Tibial nerve (tissue), 4 donors: ENCODE measurements around the gene DEPDC1B. TPM values are rescaled to one million over a fixed set of nuclear protein-coding genes. Genes with fewer than 3 reads are reported as not detected.

ENCODE experiments used
- DNase-seq, 2 donors: peaks; one replicate each; pipeline ENCODE4 v3.0.0-alpha.2; 2019; ENCODE audit warnings: low spot score in 2 of 2
- H3K27ac ChIP-seq, 4 donors: fragments of 200-600 bp; sonication (generic) in 3 of 4; one replicate each; pipeline ENCODE4 v1.5.1; 2017 to 2019; ENCODE audit warnings: mild to moderate bottlenecking in 1 of 4
- H3K27me3 ChIP-seq, 2 donors: fragments of 200-600 bp; sonication (generic) in 1 of 2; one replicate each; pipeline versions ENCODE4 v1.5.1 to v1.6.0; 2017 to 2019
- H3K36me3 ChIP-seq, 3 donors: fragments of 200-600 bp; sonication (generic); one replicate each; pipeline ENCODE4 v1.5.1; 2018 to 2019
- H3K4me1 ChIP-seq, 4 donors: fragments of 200-600 bp; sonication (generic) in 3 of 4; one replicate each; pipeline ENCODE4 v1.5.1; 2017 to 2019
- H3K4me3 ChIP-seq, 4 donors: fragments of 200-600 bp; sonication (generic) in 3 of 4; one replicate each; pipeline ENCODE4 v1.5.1; 2017 to 2019; ENCODE audit warnings: mild to moderate bottlenecking in 1 of 4, moderate library complexity in 1 of 4
- H3K9me3 ChIP-seq, 4 donors: fragments of 200-600 bp; sonication (generic) in 3 of 4; one replicate each; pipeline ENCODE4 v1.5.1; 2017 to 2019
- CTCF ChIP-seq, 5 experiments: fragments of 200-600 bp in 3 of 5; fragments of 450-650 bp in 2 of 5; sonication (generic) in 3 of 5; IDR thresholded peaks; one replicate each; pipeline ENCODE4 v1.5.1; 2016 to 2019; ENCODE audit warnings: antibody characterized with exemption in 5 of 5, mild to moderate bottlenecking in 3 of 5, moderate library complexity in 2 of 5
- EP300 ChIP-seq, 2 donors: sonication (generic); formaldehyde crosslinking; IDR thresholded peaks; one replicate each; pipeline ENCODE4 v1.6.1; 2017; ENCODE audit warnings: antibody characterized with exemption in 2 of 2, mild to moderate bottlenecking in 1 of 2
- POLR2A ChIP-seq, 2 donors: fragments of 450-650 bp; IDR thresholded peaks; one replicate each; pipeline ENCODE4 v1.6.1; 2017; ENCODE audit warnings: antibody characterized with exemption in 2 of 2, mild to moderate bottlenecking in 2 of 2, moderate library complexity in 2 of 2
- WGBS, 2 donors: methylation state at CpG; one replicate each; pipeline ENCODE4 v1.1.5; 2018; 5-methylcytosine and 5-hydroxymethylcytosine counted together
- total RNA-seq, 4 donors: library from RNA; depleted of rRNA; stranded (reverse); fragments of >200 nt; gene quantifications; one replicate each; pipeline ENCODE4 v1.1.0, GENCODE V29; 2016

DEPDC1B gene
- total RNA-seq, 4 donors from 2014 or later: 2.2 to 5.7 (median 4.4) TPM

GRCh38 chr5:60613826-60614225, 86.1 kb downstream of the DEPDC1B start:
- DNase-seq: no peak
- Histone ChIP-seq H3K4me3 (no peak overlapping the region), H3K4me1 (no peaks in the 10 kb centered on the region), H3K36me3 (no peaks in the 10 kb centered on the region), H3K9me3 (peaks cover 0 to 22% (median 0%) of the 10 kb centered on the region in 4 donors), H3K27me3 (no peaks in the 10 kb centered on the region), H3K27ac (no peak overlapping the region)
- 89 to 94% methylated on average over 1 of the region's 1 CpG for WGBS, 2 donors
- no peak for TF ChIP-seq EP300 (IDR thresholded peaks at IDR 0.05)
- TF ChIP-seq POLR2A (IDR thresholded peaks at IDR 0.05): no peak
- no peak for TF ChIP-seq CTCF (IDR thresholded peaks at IDR 0.05)

- no peak overlapping the region for H3K4me3 ChIP-seq
- DNase-seq: no peak
- no peaks in the 10 kb centered on the region for H3K4me1 ChIP-seq
- no peak for TF ChIP-seq POLR2A (IDR thresholded peaks at IDR 0.05)
- no peak for TF ChIP-seq EP300 (IDR thresholded peaks at IDR 0.05)
- TF ChIP-seq CTCF (IDR thresholded peaks at IDR 0.05): no peak
- H3K27ac ChIP-seq: no peak overlapping the region
- peaks cover 0 to 18% (median 0%) of the 10 kb centered on the region in 4 donors for H3K9me3 ChIP-seq
- H3K36me3 ChIP-seq: no peaks in the 10 kb centered on the region
- no peaks in the 10 kb centered on the region for H3K27me3 ChIP-seq
Observed at GRCh38 chr5:60611099-60611740, 88.7 kb downstream of the DEPDC1B start.

- no peak overlapping the region for H3K27ac ChIP-seq
- no peak overlapping the region for H3K4me3 ChIP-seq
- H3K27me3 ChIP-seq: no peaks in the 10 kb centered on the region
- TF ChIP-seq EP300 (IDR thresholded peaks at IDR 0.05): no peak
- no peak for TF ChIP-seq POLR2A (IDR thresholded peaks at IDR 0.05)
- no peak for TF ChIP-seq CTCF (IDR thresholded peaks at IDR 0.05)
- WGBS, 2 donors: 49 to 50% methylated on average over 1 of the region's 1 CpG
- no peak for DNase-seq
- H3K36me3 ChIP-seq: no peaks in the 10 kb centered on the region
- H3K9me3 ChIP-seq: no peaks in the 10 kb centered on the region
- no peaks in the 10 kb centered on the region for H3K4me1 ChIP-seq
Observed at GRCh38 chr5:60604771-60605170, 95.2 kb downstream of the DEPDC1B start.

- no peak for TF ChIP-seq EP300 (IDR thresholded peaks at IDR 0.05)
- TF ChIP-seq POLR2A (IDR thresholded peaks at IDR 0.05): no peak
- TF ChIP-seq CTCF (IDR thresholded peaks at IDR 0.05): no peak
Observed at GRCh38 chr5:60598424-60598823, 101.5 kb downstream of the DEPDC1B start.

GRCh38 chr5:60597572-60598320, 102.2 kb downstream of the DEPDC1B start:
- no peak overlapping the region for H3K4me3 ChIP-seq
- H3K36me3 ChIP-seq: no peaks in the 10 kb centered on the region
- no peaks in the 10 kb centered on the region for H3K4me1 ChIP-seq
- TF ChIP-seq CTCF (IDR thresholded peaks at IDR 0.05): no peak
- no peak for TF ChIP-seq EP300 (IDR thresholded peaks at IDR 0.05)
- no peak for TF ChIP-seq POLR2A (IDR thresholded peaks at IDR 0.05)
- H3K27ac ChIP-seq: no peak overlapping the region
- H3K27me3 ChIP-seq: no peaks in the 10 kb centered on the region
- DNase-seq: no peak
- H3K9me3 ChIP-seq: no peaks in the 10 kb centered on the region
- WGBS, 2 donors: 62 to 66% methylated on average over 3 of the region's 3 CpGs

More at GRCh38 chr5:60598424-60598823, 101.5 kb downstream of the DEPDC1B start:
- Histone ChIP-seq H3K9me3 (no peaks in the 10 kb centered on the region), H3K27ac (no peak overlapping the region), H3K27me3 (no peaks in the 10 kb centered on the region), H3K4me3 (no peak overlapping the region), H3K36me3 (no peaks in the 10 kb centered on the region), H3K4me1 (no peaks in the 10 kb centered on the region)
- WGBS, 2 donors: 78 to 80% methylated on average over 4 of the region's 4 CpGs
- DNase-seq: no peak
